Epidermal melanocyte (primary cell): ENCODE results near the gene FMNL2.

Experiments used
- DNase-seq: peaks from one replicate; pipeline ENCODE4 v3.0.0; 2011; ENCODE audit warnings: low spot score; ENCODE audit not compliant: insufficient read length

The FMNL2 gene

DNA sequence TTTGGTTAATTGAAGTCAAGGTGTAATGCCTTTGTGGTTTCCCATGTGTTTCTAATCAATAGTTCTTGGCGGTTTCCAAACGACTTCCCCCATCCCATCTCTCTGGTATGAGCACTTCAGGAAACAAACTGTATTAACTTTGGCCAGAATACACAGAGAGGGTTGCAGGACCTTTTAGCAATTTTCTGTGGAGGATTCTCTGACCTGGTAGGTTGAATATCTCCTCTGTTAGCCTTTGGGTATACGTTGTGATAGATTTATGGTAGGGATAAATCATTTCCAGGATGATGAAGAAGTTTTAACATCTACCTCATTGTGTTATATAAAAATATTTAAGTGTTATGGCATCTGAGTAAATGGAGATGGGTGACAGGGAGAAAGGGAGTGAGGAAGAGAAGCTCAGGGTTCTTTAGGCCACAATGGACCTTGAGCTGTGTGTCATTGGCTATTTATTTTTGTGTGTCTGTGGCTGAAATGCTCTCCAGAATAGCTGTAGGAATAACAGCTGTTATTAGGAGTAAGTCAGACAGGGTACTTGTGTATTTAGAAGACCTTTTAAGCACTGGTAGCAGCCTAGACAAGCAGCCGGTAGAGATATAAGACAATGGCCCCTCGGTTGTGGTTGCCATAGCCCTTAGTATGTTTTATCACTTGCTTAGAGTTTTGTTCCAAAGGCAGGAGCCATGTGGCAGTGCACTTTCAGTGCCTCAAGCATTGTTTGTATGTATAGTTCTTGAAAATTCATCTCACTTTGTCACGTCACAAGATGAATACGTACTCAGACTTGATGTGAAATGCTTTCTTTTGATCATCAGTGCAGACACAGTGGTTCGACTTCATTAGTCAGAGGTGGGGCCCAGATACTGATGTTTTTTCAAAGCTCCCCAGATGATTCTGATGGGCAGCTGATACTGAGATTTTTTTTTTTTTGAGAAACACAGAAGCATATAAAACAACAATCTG lies 91.1 kb downstream of the FMNL2 start:
- DNase-seq, result no peak

DNA sequence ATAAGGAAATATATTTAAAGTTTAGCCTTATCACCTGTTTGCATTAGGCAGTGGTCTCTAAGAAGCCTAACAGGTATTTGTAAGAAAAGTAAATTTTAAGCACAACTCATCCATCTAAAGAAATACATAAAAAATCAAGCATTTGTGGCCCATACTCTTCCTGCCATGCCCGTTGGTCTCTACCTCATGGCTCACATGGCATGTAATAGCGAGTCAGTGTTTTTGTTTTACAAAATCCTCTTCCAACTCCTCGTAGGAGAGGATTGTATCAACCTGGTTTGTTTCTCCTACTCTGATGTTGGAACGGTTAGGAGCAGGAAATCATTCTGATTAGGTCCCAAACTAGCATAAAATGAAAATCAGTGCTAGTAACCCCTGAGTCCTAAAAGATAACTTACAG lies 91.8 kb downstream of the FMNL2 start:
- DNase-seq, result no peak

GRCh38 chr2:152427902-152428301 lies 92.9 kb downstream of the FMNL2 start:
- no peak for DNase-seq

DNA sequence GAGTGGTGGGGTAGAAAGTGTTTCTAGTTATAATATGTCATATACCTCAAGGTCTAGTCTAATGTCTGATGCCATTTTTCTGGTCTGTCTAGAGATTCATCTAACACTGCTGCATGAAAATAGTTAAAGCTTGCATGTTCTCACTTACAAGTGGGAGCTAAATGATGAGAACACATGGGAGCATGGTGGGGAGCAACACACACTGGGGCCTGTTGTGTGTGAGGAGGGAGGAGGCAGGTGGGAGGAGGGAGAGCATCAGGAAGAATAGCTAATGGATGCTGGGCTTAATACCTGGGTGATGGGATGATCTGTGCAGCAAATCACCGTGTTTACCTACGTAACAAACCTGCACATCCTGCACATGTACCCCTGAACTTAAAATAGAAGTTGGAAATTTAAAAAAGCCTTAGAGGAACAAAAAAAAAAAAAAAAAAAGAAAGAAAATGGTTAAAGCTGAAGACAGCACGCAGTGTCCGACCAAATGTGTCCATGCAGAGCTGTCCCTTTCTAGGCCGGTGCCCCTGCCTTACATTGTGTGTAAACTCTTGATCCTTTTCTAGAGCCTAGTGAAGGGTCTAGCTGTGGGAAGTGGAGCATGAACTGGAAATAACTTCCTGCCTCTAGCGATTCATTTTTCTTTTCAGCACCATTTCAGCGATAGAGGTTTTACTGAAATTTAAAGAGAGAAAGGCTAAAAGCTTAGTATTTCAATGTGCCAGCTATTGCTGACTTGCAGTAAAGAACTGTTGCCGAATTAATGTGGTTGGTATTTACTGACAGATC lies 94.0 kb downstream of the FMNL2 start:
- no peak for DNase-seq

GRCh38 chr2:152430876-152431275 lies 95.9 kb downstream of the FMNL2 start:
- DNase-seq, result no peak

GRCh38 chr2:152431370-152432098 lies 96.6 kb downstream of the FMNL2 start:
- no peak for DNase-seq

DNA sequence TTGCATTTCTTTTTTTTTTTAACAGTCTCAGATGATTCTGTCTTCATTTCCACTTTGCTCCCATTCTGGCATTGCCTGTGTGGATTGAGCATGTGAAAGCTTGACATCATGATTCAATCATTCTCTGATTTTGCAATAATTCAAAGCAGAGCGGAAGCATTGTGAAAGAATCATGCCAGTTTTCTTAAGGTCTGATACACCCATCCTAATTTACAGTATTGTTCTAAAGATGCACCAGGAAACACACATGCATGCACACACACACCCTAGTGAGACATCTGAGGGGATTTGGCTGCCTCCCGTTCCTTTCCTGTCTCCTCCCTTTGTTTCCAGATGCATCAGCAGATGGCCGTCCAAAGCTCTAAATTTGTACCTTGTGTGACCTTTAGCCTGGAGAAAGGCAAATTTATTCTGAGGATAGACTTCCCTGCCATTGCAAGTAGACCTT lies 97.3 kb downstream of the FMNL2 start:
- peak; percentile 26 for DNase-seq

GRCh38 chr2:152432765-152433164 lies 97.8 kb downstream of the FMNL2 start:
- no peak for DNase-seq

GRCh38 chr2:152433289-152433688 lies 98.3 kb downstream of the FMNL2 start:
- no peak for DNase-seq

DNA sequence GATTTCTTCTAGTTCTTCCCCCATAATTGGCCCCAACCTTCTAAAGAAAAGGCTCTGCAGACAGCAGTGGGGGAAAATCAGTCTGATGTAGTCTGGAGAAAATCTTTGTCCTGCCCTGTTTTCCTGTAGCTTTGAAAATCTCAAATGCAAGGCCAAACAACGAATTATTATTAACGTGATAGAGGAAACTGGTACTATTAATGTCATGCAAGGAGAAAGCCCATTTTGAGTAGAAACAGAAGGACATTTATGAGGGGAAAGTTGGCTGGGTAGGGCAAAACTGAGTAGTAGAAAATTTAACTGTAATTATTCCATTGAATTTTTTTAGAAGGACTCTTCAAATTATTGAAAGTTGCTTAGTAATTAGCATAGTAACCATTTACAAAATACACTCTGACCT lies 98.8 kb downstream of the FMNL2 start:
- DNase-seq, result no peak

- DNase-seq, result no peak
These were observed 99.6 kb downstream of the FMNL2 start for GRCh38 chr2:152434395-152435182.

- no peak for DNase-seq
These were observed 101.2 kb downstream of the FMNL2 start for GRCh38 chr2:152436148-152436547.

DNA sequence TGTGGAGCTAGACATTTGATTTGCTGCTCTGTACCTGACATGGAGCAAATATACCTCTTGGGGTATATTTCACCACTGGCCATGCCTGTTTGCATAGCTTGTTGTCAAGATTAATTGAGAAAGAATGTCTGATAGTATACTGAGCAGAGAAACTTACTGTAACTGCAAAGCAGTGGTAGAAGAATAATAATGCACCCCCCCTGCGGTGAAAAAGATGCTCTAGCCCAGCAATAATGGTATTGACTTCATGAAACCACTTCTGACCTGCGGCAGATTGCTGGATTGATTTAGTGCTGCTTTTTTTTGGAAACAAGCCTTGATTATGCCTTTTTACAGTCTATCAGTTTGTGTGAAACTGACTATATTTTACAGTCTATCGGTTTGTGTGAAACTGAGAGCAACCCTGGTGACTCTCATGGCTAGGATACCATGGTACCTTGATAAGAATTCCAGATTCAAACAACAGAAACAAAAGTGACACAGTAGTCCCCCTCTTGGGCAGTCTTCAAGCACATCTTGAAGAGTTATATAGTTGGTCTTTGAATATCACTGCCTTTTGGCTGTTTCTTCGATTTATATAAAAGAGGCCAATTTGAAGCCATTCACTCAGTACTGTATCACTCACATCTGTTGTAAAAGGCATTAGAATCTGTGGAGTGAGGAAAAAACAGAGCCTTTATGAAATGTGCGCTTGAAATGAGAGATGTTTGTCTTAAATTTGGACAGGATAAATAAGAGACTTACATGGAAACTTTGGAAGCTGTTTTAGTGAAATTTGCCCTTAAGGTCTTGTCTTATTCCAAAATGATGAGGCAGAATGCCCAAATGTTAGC lies 102.5 kb downstream of the FMNL2 start:
- no peak for DNase-seq

- DNase-seq, result no peak
These were observed 105.1 kb downstream of the FMNL2 start for GRCh38 chr2:152440049-152440448.

- DNase-seq, result no peak
These were observed 105.5 kb downstream of the FMNL2 start for GRCh38 chr2:152440460-152440859.

DNA sequence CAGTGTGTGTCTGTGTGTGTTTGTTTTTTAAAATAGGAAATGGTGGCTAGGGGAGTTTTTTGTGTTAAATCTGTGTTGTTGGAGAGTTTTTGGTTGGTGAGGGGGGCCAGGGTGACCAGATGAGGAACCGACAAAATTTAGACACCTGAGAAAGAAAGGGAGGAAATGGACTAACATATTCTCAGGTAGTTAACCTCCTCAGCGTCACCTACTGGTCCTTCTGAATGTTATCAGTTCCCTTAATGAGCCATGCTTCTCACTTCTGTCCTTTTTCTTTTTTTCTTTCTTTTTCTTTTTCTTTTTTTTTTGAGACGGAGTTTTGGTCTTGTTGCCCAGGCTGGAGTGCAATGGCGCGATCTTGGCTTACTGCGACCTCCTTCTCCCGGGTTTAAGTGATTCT lies 107.0 kb downstream of the FMNL2 start:
- DNase-seq, result no peak

DNA sequence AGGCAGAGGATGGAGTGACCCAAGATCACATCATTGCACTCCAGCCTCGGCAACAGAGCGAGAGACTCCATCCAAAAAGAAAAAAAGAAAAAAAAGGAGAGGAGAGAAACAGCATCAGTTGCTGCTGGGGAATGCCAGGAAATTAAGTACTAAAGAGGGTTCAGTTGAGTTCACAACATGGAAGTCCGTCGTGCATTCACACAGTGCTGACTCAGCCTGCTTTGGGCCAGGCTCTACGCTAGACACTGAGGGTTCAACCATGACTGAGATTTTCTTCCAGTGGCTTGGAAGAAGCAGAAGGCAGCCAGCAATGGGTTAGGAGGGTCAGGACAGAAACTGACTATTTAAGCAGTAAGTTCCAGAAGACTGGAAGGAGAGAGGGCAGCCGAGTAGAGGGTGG lies 108.8 kb downstream of the FMNL2 start:
- no peak for DNase-seq

- DNase-seq, result no peak
These were observed 109.5 kb downstream of the FMNL2 start for GRCh38 chr2:152444448-152444847.

DNA sequence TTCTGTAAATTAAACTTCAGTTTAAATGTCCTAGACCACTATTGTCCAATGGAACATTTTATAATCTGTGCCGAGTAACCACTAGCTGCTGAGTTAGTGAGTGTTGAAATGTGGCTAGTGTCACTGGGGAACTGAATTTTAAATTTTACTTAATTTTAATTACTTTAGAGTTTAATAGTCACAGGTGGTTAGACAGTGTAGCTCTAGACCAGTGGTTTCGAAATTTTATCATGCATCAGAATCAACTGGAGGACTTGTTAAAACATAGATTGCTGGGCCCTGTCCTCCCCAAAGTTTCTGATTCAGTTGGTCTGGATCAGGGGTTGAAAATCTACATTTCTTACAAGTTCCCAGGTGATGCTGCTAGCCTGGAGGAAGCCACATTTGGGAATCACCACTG lies 110.4 kb downstream of the FMNL2 start:
- no peak for DNase-seq

GRCh38 chr2:152445791-152446201 lies 110.8 kb downstream of the FMNL2 start:
- peak; percentile 23 for DNase-seq
